HL-60 (cell line): Measurements from ENCODE around the gene TNPO3.

ENCODE experiments used
- GABPA ChIP-seq: IDR thresholded peaks from 2 replicates; pipeline ENCODE4 v1.6.1; 2012; ENCODE audit warnings: low read depth
- POLR2AphosphoS5 ChIP-seq: IDR thresholded peaks from 2 replicates; pipeline ENCODE4 v1.6.1; 2012; ENCODE audit warnings: low read depth
- REST ChIP-seq: IDR thresholded peaks from 2 replicates; pipeline ENCODE4 v1.6.1; 2012; ENCODE audit warnings: low read depth; ENCODE audit not compliant: insufficient replicate concordance
- SPI1 ChIP-seq: IDR thresholded peaks from 2 replicates; pipeline ENCODE4 v1.6.1; 2012; ENCODE audit warnings: low read depth, mild to moderate bottlenecking, borderline replicate concordance
- TF ChIP-seq, protein P1 (sequence below): IDR thresholded peaks from one replicate; pipeline ENCODE4 v1.5.1; 2011; ENCODE audit warnings: low read length, control low read depth, inconsistent platforms; ENCODE audit not compliant: insufficient read depth

GRCh38 chr7:129047761-129048160 is 7.2 kb downstream of the TNPO3 start:
- TF ChIP-seq, protein P1, sequence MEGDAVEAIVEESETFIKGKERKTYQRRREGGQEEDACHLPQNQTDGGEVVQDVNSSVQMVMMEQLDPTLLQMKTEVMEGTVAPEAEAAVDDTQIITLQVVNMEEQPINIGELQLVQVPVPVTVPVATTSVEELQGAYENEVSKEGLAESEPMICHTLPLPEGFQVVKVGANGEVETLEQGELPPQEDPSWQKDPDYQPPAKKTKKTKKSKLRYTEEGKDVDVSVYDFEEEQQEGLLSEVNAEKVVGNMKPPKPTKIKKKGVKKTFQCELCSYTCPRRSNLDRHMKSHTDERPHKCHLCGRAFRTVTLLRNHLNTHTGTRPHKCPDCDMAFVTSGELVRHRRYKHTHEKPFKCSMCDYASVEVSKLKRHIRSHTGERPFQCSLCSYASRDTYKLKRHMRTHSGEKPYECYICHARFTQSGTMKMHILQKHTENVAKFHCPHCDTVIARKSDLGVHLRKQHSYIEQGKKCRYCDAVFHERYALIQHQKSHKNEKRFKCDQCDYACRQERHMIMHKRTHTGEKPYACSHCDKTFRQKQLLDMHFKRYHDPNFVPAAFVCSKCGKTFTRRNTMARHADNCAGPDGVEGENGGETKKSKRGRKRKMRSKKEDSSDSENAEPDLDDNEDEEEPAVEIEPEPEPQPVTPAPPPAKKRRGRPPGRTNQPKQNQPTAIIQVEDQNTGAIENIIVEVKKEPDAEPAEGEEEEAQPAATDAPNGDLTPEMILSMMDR = no peak
- TF ChIP-seq POLR2AphosphoS5 (no peak), REST (no peak), GABPA (no peak), SPI1 (no peak)
